GM18508 (cell line): ENCODE results near the gene CLEC2D.
"Not testable (repeated sequence)": the region's sequence is repeated elsewhere in the genome, so short reads cannot be mapped to it uniquely, and the experiment has no call there.

ENCODE experiments used
- ATAC-seq: cut with Tn5 transposase; IDR thresholded peaks from one replicate; pipeline ENCODE4 v1.9.1; 2021; ENCODE audit warnings: moderate number of reproducible peaks; ENCODE audit not compliant: insufficient read depth, unreplicated experiment

CLEC2D gene

DNA sequence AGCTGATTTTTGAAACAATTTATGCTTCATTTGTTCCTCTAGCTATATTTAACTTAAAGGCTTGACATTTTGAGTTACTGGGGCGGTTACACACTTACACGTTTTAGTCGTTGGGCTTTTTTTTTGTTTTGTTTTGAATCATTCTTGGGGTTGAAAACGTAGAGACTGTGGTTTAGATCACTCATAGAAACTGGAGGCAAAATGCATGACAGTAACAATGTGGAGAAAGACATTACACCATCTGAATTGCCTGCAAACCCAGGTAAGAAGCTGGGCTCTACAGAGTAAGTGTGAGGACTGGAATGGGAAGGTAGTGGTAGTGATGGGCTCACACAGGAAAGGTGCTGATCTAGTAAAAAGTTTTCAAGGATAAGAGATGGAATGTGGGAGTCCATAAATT, at the start of gene CLEC2D:
TSS of gene CLEC2D (plus strand) at position 180 of the 400 bp plus-strand sequence. CDS start at position 202, 22 bp downstream.
- ATAC-seq, result no peak

- no peak for ATAC-seq
Measured at GRCh38 chr12:9625019-9625418, 44.5 kb upstream of the CLEC2D start.

DNA sequence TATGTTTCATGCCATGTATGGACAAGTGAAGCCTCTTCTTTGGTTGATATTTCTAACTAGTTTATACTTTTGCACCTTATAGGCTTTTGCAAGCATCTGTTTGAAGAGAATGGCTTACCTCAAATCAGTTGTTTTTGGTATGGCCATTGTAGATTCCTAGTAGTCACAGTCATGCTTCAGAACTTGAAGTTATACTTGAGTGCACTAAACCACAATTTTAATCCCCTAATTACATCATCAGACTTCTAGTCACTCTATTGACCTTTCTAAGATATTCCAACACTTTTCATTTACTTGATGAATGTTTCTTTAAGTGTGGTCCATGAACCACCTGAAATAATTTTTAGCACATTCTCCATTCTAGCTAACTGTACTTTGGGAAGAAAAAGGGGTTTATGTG, 43.2 kb upstream of the CLEC2D start:
- ATAC-seq, result no peak

GRCh38 chr12:9626821-9627220, 42.7 kb upstream of the CLEC2D start:
- ATAC-seq, result no peak

DNA sequence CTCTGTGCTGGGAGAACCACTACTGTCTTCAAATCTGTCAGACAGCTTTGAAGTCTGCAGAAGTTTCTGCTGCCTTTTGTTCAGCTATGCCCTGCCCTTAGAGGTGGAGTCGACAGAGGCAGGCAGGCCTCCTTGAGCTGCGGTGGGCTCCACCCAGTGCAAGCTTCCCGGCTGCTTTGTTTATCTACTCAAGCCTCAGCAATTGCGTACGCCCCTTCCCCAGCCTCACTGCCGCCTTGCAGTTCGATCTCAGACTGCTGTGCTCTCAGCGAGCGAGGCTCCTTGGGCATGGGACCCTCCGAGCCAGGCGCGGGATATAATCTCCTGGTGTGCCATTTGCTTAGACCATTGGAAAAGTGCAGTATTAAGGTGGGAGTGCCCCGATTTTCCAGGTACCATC, 36.7 kb upstream of the CLEC2D start:
- no peak for ATAC-seq

GRCh38 chr12:9634177-9634803, 35.2 kb upstream of the CLEC2D start:
- ATAC-seq, result no peak

- no peak for ATAC-seq
Measured at GRCh38 chr12:9634969-9635754, 34.4 kb upstream of the CLEC2D start.

GRCh38 chr12:9636150-9636850, 33.2 kb upstream of the CLEC2D start:
- ATAC-seq, result no peak

- ATAC-seq, result no peak
Measured at GRCh38 chr12:9636851-9637206, 32.7 kb upstream of the CLEC2D start.

DNA sequence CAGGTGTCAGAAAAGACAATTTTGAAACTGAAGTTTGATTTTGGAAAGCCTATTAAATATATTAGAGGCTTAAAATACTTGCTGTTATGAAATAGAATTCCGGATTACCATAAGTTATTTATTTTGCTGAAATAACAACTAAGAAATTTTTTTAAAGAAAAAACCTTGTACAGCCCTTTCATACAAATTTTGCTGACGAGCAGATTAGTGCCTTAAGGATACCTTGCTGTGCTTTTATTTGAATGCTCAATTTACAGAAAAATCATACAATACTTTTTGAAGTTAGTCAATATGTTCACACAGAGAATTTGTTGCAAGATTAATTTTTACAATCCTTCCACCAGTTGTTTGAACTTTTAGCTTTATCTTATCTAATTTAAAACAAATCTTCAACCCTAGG, 29.5 kb upstream of the CLEC2D start:
- ATAC-seq, result no peak

- ATAC-seq, result no peak
Measured at GRCh38 chr12:9642606-9643265, 26.8 kb upstream of the CLEC2D start.

DNA sequence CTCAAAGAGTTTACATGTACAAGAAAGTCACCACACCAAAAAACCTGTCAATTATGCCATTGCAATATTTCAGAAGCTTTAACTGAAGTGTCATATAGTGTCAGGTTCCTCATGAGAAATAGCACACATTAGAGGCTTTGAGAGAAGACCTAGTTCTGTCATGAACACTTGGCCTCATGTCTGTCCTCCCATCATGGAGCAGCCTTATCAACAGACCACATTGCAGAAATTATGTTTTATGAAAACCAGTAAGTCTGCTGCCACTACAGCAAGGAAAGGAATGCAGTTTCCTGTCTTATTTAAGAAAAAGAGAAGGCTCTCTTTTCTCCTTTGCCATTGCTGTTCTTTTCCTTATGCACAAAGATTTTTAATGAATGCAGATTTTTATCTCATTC, 26.2 kb upstream of the CLEC2D start:
- ATAC-seq, result no peak

DNA sequence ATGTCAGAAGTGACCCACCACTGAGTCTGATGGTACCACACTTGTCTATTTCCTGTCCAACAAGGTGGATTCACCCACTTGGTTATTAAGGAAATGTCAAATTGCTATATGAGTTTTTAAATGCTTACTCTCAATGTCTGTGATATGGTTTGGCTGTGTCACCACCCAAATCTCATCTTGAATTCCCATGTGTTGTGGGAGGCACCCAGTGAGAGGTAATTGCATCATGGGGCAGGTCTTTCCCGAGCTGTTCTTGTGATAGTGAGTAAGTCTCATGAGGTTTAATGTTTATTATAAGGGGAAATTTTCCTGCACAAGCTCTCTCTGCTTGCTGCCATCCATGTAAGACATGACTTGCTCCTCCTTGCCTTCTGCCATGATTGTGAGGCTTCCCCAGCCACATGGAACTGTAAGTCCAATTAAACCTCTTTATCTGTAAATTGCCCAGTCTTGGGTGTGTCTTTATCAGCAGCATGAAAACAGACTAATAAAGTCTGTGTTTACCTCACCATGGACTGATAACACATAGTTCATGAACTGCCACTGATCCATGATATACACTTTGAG, 24.4 kb upstream of the CLEC2D start:
- ATAC-seq, result not testable (repeated sequence)

- ATAC-seq, result peak; percentile 1
Measured at GRCh38 chr12:9646794-9647781, 22.4 kb upstream of the CLEC2D start.

GRCh38 chr12:9647825-9648700, 21.4 kb upstream of the CLEC2D start:
- ATAC-seq, result peak; percentile 38

DNA sequence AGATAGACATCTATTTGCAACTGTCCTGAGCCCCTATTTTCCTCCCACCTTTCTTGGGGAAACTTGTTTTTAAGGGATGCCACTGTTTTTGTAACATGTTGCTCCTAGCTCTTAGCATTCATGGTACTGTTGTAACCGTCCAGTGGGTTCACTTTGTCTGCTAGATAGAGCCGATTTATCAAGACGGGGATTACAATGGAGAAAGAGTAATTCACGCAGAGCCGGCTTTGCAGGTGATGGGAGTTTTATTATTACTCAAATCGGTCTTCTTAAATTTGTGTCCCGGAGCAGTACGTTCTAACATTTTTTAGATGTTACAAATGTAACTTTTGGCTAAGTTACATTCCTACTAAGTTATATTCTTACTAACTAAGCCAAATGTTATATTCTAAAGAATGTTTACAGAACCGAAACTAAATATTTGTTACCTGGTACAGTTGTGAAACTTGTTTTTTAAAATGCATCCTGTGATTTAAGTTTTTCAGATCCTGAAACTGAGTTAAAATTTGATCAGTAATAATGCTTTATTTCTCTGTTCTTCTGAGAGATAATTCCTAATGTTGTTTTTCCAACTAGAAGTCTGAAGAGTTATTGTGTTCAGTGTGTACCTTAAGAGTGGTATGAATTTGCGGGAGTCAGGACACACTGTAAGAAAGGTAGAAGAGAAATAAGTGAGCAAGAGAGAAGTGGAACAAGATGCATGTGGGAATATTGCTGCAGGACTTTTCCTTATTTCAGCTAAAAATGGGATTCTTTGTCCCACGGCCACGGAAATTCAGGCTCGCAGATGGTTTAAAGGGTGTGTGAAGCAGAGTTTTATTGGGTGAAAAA, 20.6 kb upstream of the CLEC2D start:
- ATAC-seq, result no peak

GRCh38 chr12:9649532-9649940, 20.0 kb upstream of the CLEC2D start:
- ATAC-seq, result no peak

DNA sequence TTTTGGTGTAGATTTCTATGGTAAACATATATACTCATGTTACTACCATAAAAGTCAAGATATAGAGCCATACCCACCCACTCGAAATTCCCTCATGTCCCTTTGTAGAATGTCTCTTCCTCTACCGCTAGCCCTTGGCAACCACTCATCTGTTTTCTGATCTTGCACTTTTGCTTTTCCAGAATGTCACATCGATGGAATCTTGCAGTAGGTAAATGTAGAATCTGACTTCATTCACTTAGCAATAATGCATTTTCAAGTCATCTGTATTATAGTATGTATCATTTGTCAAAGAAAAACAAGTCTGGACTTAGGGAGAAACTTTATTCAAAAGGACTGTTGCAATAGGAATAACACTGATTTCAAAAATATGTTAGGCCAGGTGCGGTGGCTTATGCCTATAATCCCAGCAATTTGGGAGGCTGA, 19.3 kb upstream of the CLEC2D start:
- no peak for ATAC-seq
